GM12878 (cell line): ENCODE measurements around the gene BCL10. TPM values are rescaled to one million over a fixed set of nuclear protein-coding genes. Genes with fewer than 3 reads are reported as not detected.

Experiments used
- ATAC-seq: fragments of 200-7000 bp; cut with Tn5 transposase; 3 replicates; pipeline ENCODE4 v1.9.1; 2020; ENCODE audit warnings: mild to moderate bottlenecking, moderate library complexity
- BruUV-seq: library from RNA; stranded (reverse); fragments of 400-500 nt; replicated peaks from 2 replicates; lab custom pipeline; 2021; lab: Mats Ljungman, UMichigan
- CTCF ChIA-PET: fragments of 300-600 bp; sonication (Branson Sonifier 250); formaldehyde crosslinking; extraction: SDS; loops from one replicate; lab custom pipeline; 2021; ENCODE audit warnings: inconsistent platforms; lab: Yijun Ruan, JAX
- POLR2A ChIA-PET: fragments of 350-600 bp; formaldehyde crosslinking; extraction: SDS; loops from one replicate; lab custom pipeline; 2021; ENCODE audit warnings: inconsistent platforms; lab: Charles Lee
- RAD21 ChIA-PET: fragments of 300-600 bp; sonication (Branson Sonifier 250); formaldehyde crosslinking; loops from one replicate; lab custom pipeline; 2023; ENCODE audit warnings: antibody characterized with exemption; ENCODE audit not compliant: unreplicated experiment; lab: Charles Lee
- SMC1A ChIA-PET: fragments of 300-600 bp; sonication (Branson Sonifier 250); formaldehyde crosslinking; loops from one replicate; lab custom pipeline; 2023; ENCODE audit not compliant: unreplicated experiment, uncharacterized antibody; lab: Charles Lee
- DNase-seq: peaks from one replicate; pipeline ENCODE4 v3.0.0-alpha.2; 2011; ENCODE audit warnings: low read depth, low spot score
- FAIRE-seq: peaks from 3 replicates; lab custom pipeline; 2011; peaks lifted over from hg19 to GRCh38; lab: Jason Lieb, UNC
- H2AFZ ChIP-seq: 2 replicates; pipeline ENCODE4 v1.6.0; 2011; ENCODE audit warnings: low read depth, low read length, control low read depth; ENCODE audit not compliant: control insufficient read depth
- H3K27ac ChIP-seq: 2 replicates; pipeline ENCODE4 v1.5.1; 2011; ENCODE audit warnings: control low read depth; ENCODE audit not compliant: control insufficient read depth, insufficient read depth
- H3K27me3 ChIP-seq, 2 experiments: replicated peaks in 1 of 2; 2 replicates each; pipeline versions ENCODE4 v1.6.0 to v1.6.1; 2011; ENCODE audit warnings: low read length in 1 of 2; ENCODE audit not compliant: control insufficient read depth in 2 of 2, insufficient read depth in 2 of 2
- H3K36me3 ChIP-seq, 2 experiments: 2 replicates each; pipeline ENCODE4 v1.5.1; 2011; ENCODE audit warnings: low read length in 1 of 2; ENCODE audit not compliant: control insufficient read depth in 2 of 2, insufficient read depth in 2 of 2
- H3K4me1 ChIP-seq: 2 replicates; pipeline ENCODE4 v1.6.1; 2011; ENCODE audit warnings: mild to moderate bottlenecking, low read length, moderate library complexity, mixed read lengths; ENCODE audit not compliant: control insufficient read depth, insufficient read depth
- H3K4me2 ChIP-seq: 2 replicates; pipeline ENCODE4 v1.6.0; 2011; ENCODE audit warnings: control low read depth; ENCODE audit not compliant: control insufficient read depth, insufficient read depth
- H3K4me3 ChIP-seq: fragments of 200-600 bp; sonication (generic); 2 replicates; pipeline ENCODE4 v1.5.1; 2016
- H3K79me2 ChIP-seq: 2 replicates; pipeline ENCODE4 v1.6.0; 2011; ENCODE audit warnings: low read length; ENCODE audit not compliant: control insufficient read depth, insufficient read depth
- H3K9ac ChIP-seq: 2 replicates; pipeline ENCODE4 v1.8.0; 2011; ENCODE audit warnings: low read length, control low read depth, mixed read lengths; ENCODE audit not compliant: control insufficient read depth, insufficient read depth
- H3K9me3 ChIP-seq: replicated peaks from 3 replicates; pipeline ENCODE4 v1.5.1; 2011; ENCODE audit warnings: mild to moderate bottlenecking, low read length; ENCODE audit not compliant: control insufficient read depth, insufficient read depth
- H4K20me1 ChIP-seq: 2 replicates; pipeline ENCODE4 v1.6.0; 2011; ENCODE audit not compliant: control insufficient read depth, insufficient read depth
- BHLHE40 ChIP-seq, 2 experiments: fragments of 450-650 bp in 1 of 2; IDR thresholded peaks; 2 replicates each; pipeline ENCODE4 v1.6.1; 2011 to 2017; ENCODE audit warnings: low read depth in 2 of 2, borderline replicate concordance in 1 of 2, improper control_type of control experiment in 1 of 2, low read length in 1 of 2, mild to moderate bottlenecking in 1 of 2
- EED ChIP-seq: sonication (generic); IDR thresholded peaks from 2 replicates; pipeline ENCODE4 v1.6.1; 2016; ENCODE audit warnings: antibody characterized with exemption, low read depth
- IKZF1 ChIP-seq: fragments of 450-650 bp; conservative IDR thresholded peaks from 2 replicates; pipeline ENCODE4 v1.6.1; 2017; ENCODE audit warnings: antibody characterized with exemption, mild to moderate bottlenecking
- NR2F1 ChIP-seq: fragments of 450-650 bp; conservative IDR thresholded peaks from 2 replicates; pipeline ENCODE4 v1.6.1; 2017; ENCODE audit warnings: mild to moderate bottlenecking
- RCOR1 ChIP-seq: conservative IDR thresholded peaks from 2 replicates; pipeline ENCODE4 v1.6.1; 2012; ENCODE audit warnings: low read depth, low read length, improper control_type of control experiment
- RELA ChIP-seq: fragments of 450-650 bp; IDR thresholded peaks from 2 replicates; pipeline ENCODE4 v1.8.0; 2014; ENCODE audit warnings: borderline replicate concordance; ENCODE audit not compliant: partially characterized antibody
- RUNX3 ChIP-seq: IDR thresholded peaks from 2 replicates; pipeline ENCODE4 v1.6.1; 2012; ENCODE audit warnings: low read length, inconsistent platforms
- ZSCAN29 ChIP-seq: fragments of 450-650 bp; IDR thresholded peaks from 2 replicates; pipeline ENCODE4 v1.6.1; 2017; ENCODE audit warnings: mild to moderate bottlenecking, moderate library complexity
- WGBS: methylation state at CpG from one replicate; pipeline ENCODE4 v1.1.6; 2016; ENCODE audit warnings: low lambda C conversion rate; ENCODE audit not compliant: insufficient replicate concordance, insufficient coverage; ENCODE audit errors: missing lambda C conversion rate; 5-methylcytosine and 5-hydroxymethylcytosine counted together
- in situ Hi-C: fragments of 300-500 bp; cut with MboI; formaldehyde crosslinking; loops from 9 replicates; pipeline ENCODE4 v1.14.3; 2018; ENCODE audit warnings: mixed read lengths
- intact Hi-C: fragments of 100-400 bp; cut with micrococcal nuclease; formaldehyde crosslinking; loops from one replicate; pipeline ENCODE4 v1.14.2; 2022; ENCODE audit not compliant: unreplicated experiment
- polyA plus RNA-seq, 11 experiments: library from polyadenylated mRNA; depleted of rRNA in 4 of 11; unstranded in 6 of 11; stranded (reverse) in 5 of 11; fragments of >200 nt; fragmentation: Nextera tagmentation in 4 of 11; fragmentation: Illumina TruSeq in 1 of 11; extraction: Ambion mirVana in 4 of 11; extraction: Trizol in 1 of 11; gene quantifications; 1 replicate in 1 of 11; 2 replicates in 10 of 11; pipeline versions ENCODE4 v1.2.1 to v1.2.3, GENCODE V29; 2011 to 2016; ENCODE audit warnings: inconsistent platforms in 2 of 11, missing spikeins in 2 of 11, low read depth in 1 of 11
- total RNA-seq, 4 experiments: library from RNA; depleted of rRNA in 3 of 4; stranded (reverse); fragments of >200 nt in 3 of 4; fragmentation: Illumina TruSeq in 1 of 4; extraction: Trizol in 1 of 4; gene quantifications; 2 replicates each; pipeline versions ENCODE4 v1.2.1 to v1.2.3, GENCODE V29; 2013 to 2021

The BCL10 gene
- total and polyA plus RNA-seq, 10 of the 15 experiments (the other 5 are each of a cell fraction or from before 2014, with no cell fraction given) = 10.6 to 35.2 (median 19.5) TPM

DNA sequence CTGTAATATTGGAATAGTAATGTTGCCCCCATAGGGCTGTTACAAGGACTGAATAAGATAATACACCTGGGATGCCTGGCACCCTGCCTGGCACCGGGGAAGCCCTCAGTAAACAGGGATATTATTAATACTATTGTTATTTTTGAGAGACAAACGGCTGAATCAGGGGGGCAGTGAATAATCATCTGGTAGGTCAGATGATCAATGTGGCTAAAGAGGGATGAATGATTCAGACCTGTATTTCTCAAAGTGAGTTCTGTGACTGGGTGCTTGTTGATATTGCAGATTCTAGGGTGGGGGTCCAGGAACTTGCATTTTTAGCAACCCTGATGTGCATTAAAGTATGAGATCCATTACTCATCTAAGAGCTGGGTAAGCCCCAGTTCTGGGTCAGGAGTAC lies 46.2 kb upstream of the BCL10 start:
- ATAC-seq = no peak

DNA sequence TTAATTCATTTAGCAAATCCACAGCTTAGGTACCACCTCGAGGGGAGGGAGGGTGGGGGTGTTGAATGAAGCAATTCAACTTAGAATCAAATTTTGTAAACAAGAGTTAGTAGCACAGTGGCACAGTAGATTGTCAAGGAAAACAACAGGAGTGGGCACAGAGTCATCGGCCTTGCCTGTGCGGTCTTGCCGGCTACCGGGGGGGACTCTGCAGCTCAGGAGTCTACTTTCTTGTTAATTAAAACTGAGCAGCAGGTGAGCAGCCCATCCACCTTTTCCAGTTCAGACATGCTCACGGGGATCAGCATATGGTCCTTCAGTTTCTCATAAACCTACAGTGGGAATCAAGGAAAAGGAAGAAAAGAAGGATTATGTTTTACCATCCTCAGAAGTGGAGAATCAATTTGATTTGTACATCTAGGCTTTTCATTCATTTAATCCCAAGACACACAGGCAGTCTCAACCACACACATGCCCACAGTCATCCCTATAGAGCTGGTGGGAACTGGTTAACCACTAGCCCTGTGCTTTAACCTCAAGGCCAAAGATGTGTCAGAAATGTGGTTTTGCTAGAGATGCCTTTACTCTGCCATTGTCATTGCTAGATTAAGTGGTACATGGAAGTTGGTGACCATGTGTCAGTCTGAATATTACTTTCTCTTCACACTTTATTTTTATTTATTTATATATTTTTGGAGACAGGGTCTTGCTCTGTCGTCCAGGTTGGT lies 45.0 kb upstream of the BCL10 start:
- in situ Hi-C loops = loop anchor here (25.0 kb wide), 1 partner anchor 691 kb away; no protein-coding TSS in a partner anchor
- Histone ChIP-seq H3K4me3 (no peak overlapping the region), H3K36me3 (no peaks in the 10 kb centered on the region), H4K20me1 (no peaks in the 10 kb centered on the region), H3K9me3 (no peaks in the 10 kb centered on the region), H2AFZ (no peak overlapping the region), H3K79me2 (no peaks in the 10 kb centered on the region), H3K27me3 (no peaks in the 10 kb centered on the region; a peak in 1 of 4 replicates)
- WGBS = 55% methylated on average over 7 of the region's 7 CpGs
- ATAC-seq = peak; percentile 73
- RAD21 ChIA-PET = no interaction called here
- TF ChIP-seq BHLHE40 (IDR thresholded peaks at IDR 0.05; ENCODE audit: borderline replicate concordance in 1 of 2, low read depth in 2 of 2, low read length in 1 of 2) (peak in 1 of 2 experiments; percentile 38; a peak in 1 of 4 replicates), RUNX3 (peak; percentile 84), RELA (no peak), RCOR1 (no peak), NR2F1 (peak; percentile 66; the same call in 1 of the 2 replicates), IKZF1 (peak; percentile 22; the same call in 1 of the 2 replicates)
- TF ChIP-seq, all 136 proteins: peak for 4
- Histone ChIP-seq H3K4me2 (no peak overlapping the region), H3K4me1 (no peaks in the 10 kb centered on the region), H3K27ac (no peak overlapping the region), H3K9ac (no peak overlapping the region)
- intact Hi-C loops = no loop called here
- ChIA-PET POLR2A (no interaction called here), SMC1A (no interaction called here), CTCF (interaction anchor here (0.6 kb wide), 1 partner anchor 246 kb away, joined by 3 read pairs; no protein-coding TSS in a partner anchor)
- DNase-seq (no peak), FAIRE-seq (no peak)
- BruUV-seq = no TSS peak

More for the DNA sequence above, 46.2 kb upstream of the BCL10 start:
- no peaks in the 10 kb centered on the region for H4K20me1 ChIP-seq
- 40% methylated on average over 2 of the region's 2 CpGs for WGBS
- intact Hi-C loops = no loop called here
- H3K36me3 ChIP-seq = no peaks in the 10 kb centered on the region
- H3K4me2 ChIP-seq = no peak overlapping the region
- CTCF ChIA-PET = no interaction called here
- H3K79me2 ChIP-seq = no peaks in the 10 kb centered on the region
- FAIRE-seq (no peak), DNase-seq (no peak)
- H3K9me3 ChIP-seq = no peaks in the 10 kb centered on the region
- H3K27me3 ChIP-seq = no peaks in the 10 kb centered on the region; a peak in 1 of 4 replicates
- POLR2A ChIA-PET = no interaction called here
- H3K4me3 ChIP-seq = no peak overlapping the region
- SMC1A ChIA-PET = interaction anchor here (0.9 kb wide), 1 partner anchor 139 kb away, joined by 3 read pairs; no protein-coding TSS in a partner anchor
- TF ChIP-seq ZSCAN29 (no peak), EED (no peak), RUNX3 (no peak)
- RAD21 ChIA-PET = no interaction called here
- H2AFZ ChIP-seq = no peak overlapping the region
- H3K4me1 ChIP-seq = no peaks in the 10 kb centered on the region
- H3K9ac ChIP-seq = no peak overlapping the region
- no TSS peak for BruUV-seq
- in situ Hi-C loops = loop anchor here (25.0 kb wide), 1 partner anchor 690 kb away; no protein-coding TSS in a partner anchor
- H3K27ac ChIP-seq = no peak overlapping the region
